Endothelial cell of umbilical vein (primary cell): Measurements from ENCODE around the gene HNRNPL.

Experiments
- CTCF ChIP-seq, 2 donors: IDR thresholded peaks; 1 replicate in 1 of 2; 2 replicates in 1 of 2; pipeline ENCODE4 v1.5.1; 2011; ENCODE audit warnings: low read length in 2 of 2, mild to moderate bottlenecking in 2 of 2, moderate library complexity in 2 of 2, control low read depth in 1 of 2, inconsistent platforms in 1 of 2, low read depth in 1 of 2; ENCODE audit not compliant: insufficient read depth in 1 of 2; ENCODE audit errors: extremely low read depth in 1 of 2
- EZH2 ChIP-seq: IDR thresholded peaks from 2 replicates; pipeline ENCODE4 v1.6.1; 2012; ENCODE audit warnings: borderline replicate concordance, low read depth, mild to moderate bottlenecking, moderate library complexity, low read length, inconsistent platforms; ENCODE audit not compliant: severe bottlenecking
- FOS ChIP-seq: IDR thresholded peaks from 2 replicates; pipeline ENCODE4 v1.6.1; 2011; ENCODE audit warnings: mild to moderate bottlenecking, low read length, moderate library complexity, borderline replicate concordance; ENCODE audit not compliant: insufficient read depth

GRCh38 chr19:38849860-38850435 lies at the start of gene HNRNPL:
- TF ChIP-seq CTCF (IDR thresholded peaks at IDR 0.05; ENCODE audit: extremely low read depth in 1 of 2, insufficient read depth in 1 of 2, low read depth in 1 of 2, low read length in 2 of 2) (peak; percentile 28 to 70), FOS (no peak), EZH2 (no peak)
